NCI-H128 (cell line): ENCODE data around the gene MATN4.

Source experiments
- DNase-seq: peaks from one replicate; lab custom pipeline; 2025; ENCODE audit not compliant: unreplicated experiment; lab: John Stamatoyannopoulos, UW

Gene MATN4

DNA sequence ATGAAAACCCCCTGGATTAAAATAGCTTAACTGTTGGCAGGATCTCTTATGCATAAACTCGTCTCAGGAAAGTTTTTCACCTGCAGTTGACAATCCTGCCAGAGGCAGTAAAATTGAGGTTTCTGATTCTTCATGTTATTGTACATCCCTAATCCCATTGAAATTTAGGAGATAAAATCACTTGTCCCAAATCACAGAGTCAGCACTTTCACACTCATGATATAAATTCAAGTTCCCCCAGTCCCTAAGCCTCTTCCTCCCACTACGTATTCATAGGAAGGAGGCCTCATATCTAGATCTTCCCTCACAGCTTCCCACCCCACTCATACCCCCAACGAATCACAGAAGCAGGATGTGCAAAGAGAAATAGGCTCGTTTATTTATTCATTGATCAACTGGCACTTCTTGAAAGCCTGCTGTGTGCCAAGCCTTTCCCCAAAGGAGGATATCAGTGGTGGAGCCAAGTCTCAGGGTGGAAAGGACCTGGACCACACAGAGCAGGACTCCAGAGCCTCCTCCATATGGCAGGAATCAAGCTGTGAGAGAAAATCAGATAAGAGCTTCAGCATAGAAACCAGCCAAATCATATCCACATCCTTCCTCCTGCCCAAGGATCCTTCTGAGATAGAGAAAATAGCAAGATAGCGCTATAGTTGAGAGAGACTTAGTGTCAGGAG, 56.1 kb downstream of the MATN4 start:
- no peak for DNase-seq

DNA sequence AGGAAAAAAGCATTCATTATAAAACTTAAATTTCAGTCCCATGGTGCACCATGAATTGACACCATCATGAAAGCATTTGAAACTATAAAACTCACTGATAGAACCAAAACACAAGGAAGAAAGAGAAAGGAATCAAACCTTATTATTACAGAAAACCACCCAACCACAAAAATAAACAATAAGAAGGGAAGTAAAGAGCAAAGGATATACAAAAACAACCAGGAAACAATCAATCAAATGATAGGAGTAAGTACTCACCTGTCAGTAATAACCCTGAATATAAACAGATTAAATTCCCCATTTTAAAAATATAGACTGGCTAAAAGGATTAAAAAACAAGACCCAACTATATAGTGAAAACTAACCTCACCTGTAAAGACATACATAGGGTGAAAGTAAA, 59.5 kb downstream of the MATN4 start:
- no peak for DNase-seq

DNA sequence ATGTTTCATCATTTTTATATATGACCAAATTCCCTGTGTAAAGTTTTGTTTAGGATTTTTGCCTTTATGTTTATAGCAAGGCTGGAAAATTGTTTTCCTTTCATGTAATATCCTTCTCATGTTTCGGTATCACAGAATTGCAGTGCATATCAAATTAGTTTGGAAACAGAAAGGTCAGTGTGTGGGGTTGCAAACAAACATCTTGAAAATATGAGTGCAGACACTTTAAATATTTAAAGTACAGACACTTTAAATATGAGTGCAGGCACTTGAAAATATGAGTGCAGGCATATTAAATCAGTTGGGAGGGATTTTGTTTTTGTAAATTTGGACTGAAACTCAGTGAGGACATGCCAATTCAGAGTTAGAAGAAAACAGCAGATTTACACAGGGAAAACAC, 60.2 kb downstream of the MATN4 start:
- DNase-seq, result no peak

DNA sequence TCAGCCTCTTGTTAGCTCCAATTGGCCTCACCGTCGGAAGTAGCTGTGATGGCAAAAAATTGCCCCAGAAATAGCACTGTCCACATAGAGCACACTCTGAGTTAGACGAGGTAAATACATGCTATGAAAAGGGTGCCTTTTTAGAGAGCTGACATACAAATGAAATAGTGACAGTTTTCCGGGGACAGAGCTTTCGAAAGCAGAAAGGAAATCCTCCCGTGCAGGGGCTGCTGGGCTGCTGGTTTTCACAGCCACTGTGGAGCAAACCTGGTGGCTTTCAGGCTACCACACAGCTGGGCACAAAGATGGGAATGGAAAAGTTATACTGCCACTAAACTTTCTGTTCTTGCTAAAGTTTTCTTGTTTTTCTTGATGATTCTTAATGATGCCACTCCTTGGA, 62.0 kb downstream of the MATN4 start:
- DNase-seq, result no peak
